Neural cell (in vitro differentiated cells): ENCODE data around the gene SEMG2. TPM values are rescaled to one million over a fixed set of nuclear protein-coding genes. Genes with fewer than 3 reads are reported as not detected.

Experiments used
- H2AFZ ChIP-seq: fragments of 200-600, 300-800 bp; sonication (generic), shearing (Covaris generic); 2 replicates; pipeline ENCODE4 v1.6.0; 2014; ENCODE audit warnings: low read depth, mild to moderate bottlenecking, antibody characterized with exemption, low read length, moderate library complexity
- H3F3A ChIP-seq: fragments of 200-600 bp; shearing (Covaris generic); 2 replicates; pipeline ENCODE4 v1.6.1; 2016; ENCODE audit warnings: mild to moderate bottlenecking, moderate library complexity, mixed read lengths, antibody characterized with exemption, low read length; ENCODE audit not compliant: insufficient read depth, poor library complexity, severe bottlenecking
- H3K27ac ChIP-seq: fragments of 200-600, 300-800 bp; sonication (generic), shearing (Covaris generic); 2 replicates; pipeline ENCODE4 v1.5.1; 2014; ENCODE audit warnings: mild to moderate bottlenecking, low read length, moderate library complexity
- H3K27me3 ChIP-seq: fragments of 300-800, 200-600 bp; sonication (generic), shearing (Covaris generic); 2 replicates; pipeline ENCODE4 v1.6.0; 2014; ENCODE audit warnings: mild to moderate bottlenecking, low read depth, low read length, moderate library complexity; ENCODE audit not compliant: insufficient read depth
- H3K36me3 ChIP-seq: fragments of 300-800, 200-600 bp; sonication (generic), shearing (Covaris generic); 2 replicates; pipeline ENCODE4 v1.5.1; 2014; ENCODE audit warnings: mild to moderate bottlenecking, antibody characterized with exemption, low read length, moderate library complexity; ENCODE audit not compliant: insufficient read depth
- H3K4me2 ChIP-seq: fragments of 300-800, 200-600 bp; sonication (generic), shearing (Covaris generic); 2 replicates; pipeline ENCODE4 v1.6.0; 2014; ENCODE audit warnings: mild to moderate bottlenecking, low read length
- H3K4me3 ChIP-seq: fragments of 300-800, 200-600 bp; sonication (generic), shearing (Covaris generic); 2 replicates; pipeline ENCODE4 v1.5.1; 2014; ENCODE audit warnings: mild to moderate bottlenecking, low read length, moderate library complexity
- H3K79me2 ChIP-seq: fragments of 200-600 bp; shearing (Covaris generic); replicated peaks from 2 replicates; pipeline ENCODE4 v1.6.0; 2014; ENCODE audit warnings: mild to moderate bottlenecking, low read length, moderate library complexity; ENCODE audit not compliant: insufficient read depth
- H3K9ac ChIP-seq: fragments of 300-800, 200-600 bp; sonication (generic), shearing (Covaris generic); 2 replicates; pipeline ENCODE4 v1.6.1; 2016; ENCODE audit warnings: mild to moderate bottlenecking, low read length, mixed read lengths
- H3K9me2 ChIP-seq: fragments of 200-600 bp; shearing (Covaris generic); 2 replicates; pipeline ENCODE4 v1.6.1; 2016; ENCODE audit warnings: mild to moderate bottlenecking, low read length, mixed read lengths; ENCODE audit not compliant: insufficient read depth
- H3K9me3 ChIP-seq: fragments of 200-600, 300-800 bp; sonication (generic), shearing (Covaris generic); 2 replicates; pipeline ENCODE4 v1.6.1; 2016; ENCODE audit warnings: mild to moderate bottlenecking, mixed run types, low read length, moderate library complexity, mixed read lengths
- H4K20me1 ChIP-seq: fragments of 200-600 bp; shearing (Covaris generic); 2 replicates; pipeline ENCODE4 v1.6.1; 2016; ENCODE audit warnings: mild to moderate bottlenecking, mixed run types; ENCODE audit not compliant: insufficient read depth
- EP300 ChIP-seq: fragments of 450-650 bp; conservative IDR thresholded peaks from 2 replicates; pipeline ENCODE4 v1.6.1; 2014; ENCODE audit warnings: antibody characterized with exemption, mild to moderate bottlenecking, moderate library complexity; ENCODE audit not compliant: poor library complexity, severe bottlenecking
- EZH2 ChIP-seq: fragments of 200-600, 300-800 bp; shearing (Covaris generic), sonication (generic); IDR thresholded peaks from 2 replicates; pipeline ENCODE4 v1.6.1; 2014; ENCODE audit warnings: antibody characterized with exemption, low read length, borderline replicate concordance, mild to moderate bottlenecking; ENCODE audit not compliant: insufficient read depth, poor library complexity, severe bottlenecking
- MXI1 ChIP-seq: fragments of 450-650 bp; conservative IDR thresholded peaks from 2 replicates; pipeline ENCODE4 v1.6.1; 2014; ENCODE audit warnings: antibody characterized with exemption, mild to moderate bottlenecking; ENCODE audit not compliant: poor library complexity, severe bottlenecking
- POLR2AphosphoS5 ChIP-seq: IDR thresholded peaks from 2 replicates; pipeline ENCODE4 v1.6.1; 2012
- RAD21 ChIP-seq: fragments of 450-650 bp; conservative IDR thresholded peaks from 2 replicates; pipeline ENCODE4 v1.6.1; 2014; ENCODE audit warnings: antibody characterized with exemption, mild to moderate bottlenecking, moderate library complexity
- SMC3 ChIP-seq: fragments of 450-650 bp; conservative IDR thresholded peaks from 2 replicates; pipeline ENCODE4 v1.6.1; 2014; ENCODE audit warnings: antibody characterized with exemption, mild to moderate bottlenecking, moderate library complexity; ENCODE audit not compliant: poor library complexity
- TAF1 ChIP-seq: IDR thresholded peaks from 2 replicates; pipeline ENCODE4 v1.6.1; 2012; ENCODE audit warnings: low read depth
- polyA plus RNA-seq: library from polyadenylated mRNA; depleted of rRNA; stranded (reverse); fragments of >200 nt; gene quantifications from 2 replicates; pipeline ENCODE4 v1.2.3, GENCODE V29; 2014
- TF ChIP-seq, protein P1 (sequence below): fragments of 450-650 bp; IDR thresholded peaks from 2 replicates; pipeline ENCODE4 v1.5.1; 2014; ENCODE audit warnings: antibody characterized with exemption, mild to moderate bottlenecking, moderate library complexity; ENCODE audit not compliant: poor library complexity, severe bottlenecking
- TF ChIP-seq, protein P2 (sequence below): IDR thresholded peaks from 2 replicates; pipeline ENCODE4 v1.6.1; 2012; ENCODE audit warnings: borderline replicate concordance

Gene SEMG2
- polyA plus RNA-seq, 1 donor from 2014 or later: not detected

DNA sequence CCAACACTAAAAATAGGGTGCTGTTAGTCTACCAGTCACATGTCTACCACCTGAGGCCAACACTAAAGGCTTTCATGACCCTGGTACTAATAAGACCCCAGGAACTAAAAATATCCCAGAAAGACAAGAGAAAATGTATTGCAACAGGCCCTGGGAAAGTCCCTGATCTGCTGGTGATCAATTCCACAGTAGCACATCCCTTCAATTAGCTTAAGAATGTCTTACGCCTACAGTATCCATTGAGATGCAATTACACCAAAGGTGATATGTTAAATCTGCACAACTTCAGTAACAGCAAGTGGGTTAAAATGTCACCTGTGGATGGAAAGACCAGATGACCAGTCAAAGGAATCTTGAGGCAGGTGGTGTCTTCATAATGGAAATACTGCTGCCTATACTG is 11.2 kb upstream of the SEMG2 start:
- Histone ChIP-seq H3K79me2 (no peaks in the 10 kb centered on the region), H3K9me3 (no peaks in the 10 kb centered on the region), H3K36me3 (no peaks in the 10 kb centered on the region), H3K9ac (no peak overlapping the region), H3F3A (no peaks in the 10 kb centered on the region), H2AFZ (no peak overlapping the region), H3K9me2 (no peaks in the 10 kb centered on the region), H3K4me3 (no peak overlapping the region), H4K20me1 (no peaks in the 10 kb centered on the region), H3K4me2 (no peak overlapping the region), H3K27ac (no peak overlapping the region), H3K27me3 (no peaks in the 10 kb centered on the region)
- no peak for TF ChIP-seq EZH2
- TF ChIP-seq, protein P1, sequence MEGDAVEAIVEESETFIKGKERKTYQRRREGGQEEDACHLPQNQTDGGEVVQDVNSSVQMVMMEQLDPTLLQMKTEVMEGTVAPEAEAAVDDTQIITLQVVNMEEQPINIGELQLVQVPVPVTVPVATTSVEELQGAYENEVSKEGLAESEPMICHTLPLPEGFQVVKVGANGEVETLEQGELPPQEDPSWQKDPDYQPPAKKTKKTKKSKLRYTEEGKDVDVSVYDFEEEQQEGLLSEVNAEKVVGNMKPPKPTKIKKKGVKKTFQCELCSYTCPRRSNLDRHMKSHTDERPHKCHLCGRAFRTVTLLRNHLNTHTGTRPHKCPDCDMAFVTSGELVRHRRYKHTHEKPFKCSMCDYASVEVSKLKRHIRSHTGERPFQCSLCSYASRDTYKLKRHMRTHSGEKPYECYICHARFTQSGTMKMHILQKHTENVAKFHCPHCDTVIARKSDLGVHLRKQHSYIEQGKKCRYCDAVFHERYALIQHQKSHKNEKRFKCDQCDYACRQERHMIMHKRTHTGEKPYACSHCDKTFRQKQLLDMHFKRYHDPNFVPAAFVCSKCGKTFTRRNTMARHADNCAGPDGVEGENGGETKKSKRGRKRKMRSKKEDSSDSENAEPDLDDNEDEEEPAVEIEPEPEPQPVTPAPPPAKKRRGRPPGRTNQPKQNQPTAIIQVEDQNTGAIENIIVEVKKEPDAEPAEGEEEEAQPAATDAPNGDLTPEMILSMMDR: no peak
- TF ChIP-seq POLR2AphosphoS5: no peak
- TF ChIP-seq MXI1: no peak
- no peak for TF ChIP-seq TAF1
- TF ChIP-seq, protein P2, sequence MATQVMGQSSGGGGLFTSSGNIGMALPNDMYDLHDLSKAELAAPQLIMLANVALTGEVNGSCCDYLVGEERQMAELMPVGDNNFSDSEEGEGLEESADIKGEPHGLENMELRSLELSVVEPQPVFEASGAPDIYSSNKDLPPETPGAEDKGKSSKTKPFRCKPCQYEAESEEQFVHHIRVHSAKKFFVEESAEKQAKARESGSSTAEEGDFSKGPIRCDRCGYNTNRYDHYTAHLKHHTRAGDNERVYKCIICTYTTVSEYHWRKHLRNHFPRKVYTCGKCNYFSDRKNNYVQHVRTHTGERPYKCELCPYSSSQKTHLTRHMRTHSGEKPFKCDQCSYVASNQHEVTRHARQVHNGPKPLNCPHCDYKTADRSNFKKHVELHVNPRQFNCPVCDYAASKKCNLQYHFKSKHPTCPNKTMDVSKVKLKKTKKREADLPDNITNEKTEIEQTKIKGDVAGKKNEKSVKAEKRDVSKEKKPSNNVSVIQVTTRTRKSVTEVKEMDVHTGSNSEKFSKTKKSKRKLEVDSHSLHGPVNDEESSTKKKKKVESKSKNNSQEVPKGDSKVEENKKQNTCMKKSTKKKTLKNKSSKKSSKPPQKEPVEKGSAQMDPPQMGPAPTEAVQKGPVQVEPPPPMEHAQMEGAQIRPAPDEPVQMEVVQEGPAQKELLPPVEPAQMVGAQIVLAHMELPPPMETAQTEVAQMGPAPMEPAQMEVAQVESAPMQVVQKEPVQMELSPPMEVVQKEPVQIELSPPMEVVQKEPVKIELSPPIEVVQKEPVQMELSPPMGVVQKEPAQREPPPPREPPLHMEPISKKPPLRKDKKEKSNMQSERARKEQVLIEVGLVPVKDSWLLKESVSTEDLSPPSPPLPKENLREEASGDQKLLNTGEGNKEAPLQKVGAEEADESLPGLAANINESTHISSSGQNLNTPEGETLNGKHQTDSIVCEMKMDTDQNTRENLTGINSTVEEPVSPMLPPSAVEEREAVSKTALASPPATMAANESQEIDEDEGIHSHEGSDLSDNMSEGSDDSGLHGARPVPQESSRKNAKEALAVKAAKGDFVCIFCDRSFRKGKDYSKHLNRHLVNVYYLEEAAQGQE: no peak
- TF ChIP-seq SMC3: no peak
- TF ChIP-seq RAD21: no peak
- no peak for TF ChIP-seq EP300

DNA sequence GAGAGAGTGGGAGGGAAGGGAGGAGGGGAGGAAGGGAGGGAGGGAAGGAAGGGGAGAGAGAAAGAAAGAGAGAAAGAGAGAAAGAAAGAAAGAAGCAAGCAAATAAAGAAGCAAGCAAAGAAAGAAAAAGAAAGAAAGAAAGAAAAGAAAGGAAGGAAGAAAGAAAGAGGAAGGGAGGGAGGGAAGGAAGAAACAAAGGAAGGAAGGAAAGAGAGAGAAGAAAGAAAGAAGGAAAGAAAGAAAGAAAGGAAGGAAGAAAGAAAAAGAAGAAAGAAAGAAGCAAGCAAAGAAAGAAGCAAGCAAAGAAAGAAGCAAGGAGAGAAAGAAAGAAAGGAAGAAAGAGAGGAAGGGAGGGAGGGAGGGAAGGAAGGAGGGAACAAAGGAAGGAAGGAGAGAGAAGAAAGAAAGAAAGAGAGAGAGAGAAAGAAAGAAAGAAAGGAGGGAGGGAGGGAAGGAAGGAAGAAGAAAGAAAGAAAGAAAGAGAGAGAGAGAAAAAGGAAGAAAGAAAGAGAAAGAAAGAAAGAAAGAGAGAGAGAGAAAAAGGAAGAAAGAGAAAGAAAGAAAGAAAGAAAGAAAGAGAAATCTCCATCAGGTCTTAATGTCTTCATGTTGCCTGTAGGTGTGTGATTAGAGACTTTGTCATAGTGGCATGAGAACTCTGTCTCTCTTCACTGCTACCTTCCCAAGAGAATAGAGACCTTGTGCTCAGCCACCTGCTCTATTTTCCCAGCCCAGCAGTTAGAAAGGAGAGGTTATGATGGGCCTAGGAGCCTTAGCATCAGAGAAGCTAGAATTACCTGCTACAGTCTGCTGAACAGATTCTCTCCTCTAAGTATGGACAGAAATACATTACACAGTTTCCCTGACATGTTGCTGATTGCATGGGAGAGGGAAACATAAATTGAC is 9.4 kb upstream of the SEMG2 start:
- Histone ChIP-seq H3K79me2 (no peaks in the 10 kb centered on the region), H4K20me1 (no peaks in the 10 kb centered on the region), H3K4me2 (no peak overlapping the region), H3K9ac (no peak overlapping the region), H3K27ac (no peak overlapping the region), H2AFZ (no peak overlapping the region), H3K9me3 (no peaks in the 10 kb centered on the region), H3F3A (no peaks in the 10 kb centered on the region), H3K27me3 (no peaks in the 10 kb centered on the region), H3K9me2 (no peaks in the 10 kb centered on the region), H3K4me3 (no peak overlapping the region), H3K36me3 (no peaks in the 10 kb centered on the region)
- TF ChIP-seq, protein P1: no peak
- TF ChIP-seq RAD21: no peak
- no peak for TF ChIP-seq MXI1
- no peak for TF ChIP-seq EP300
- no peak for TF ChIP-seq POLR2AphosphoS5
- TF ChIP-seq EZH2: no peak
- no peak for TF ChIP-seq TAF1
- TF ChIP-seq SMC3: no peak
- TF ChIP-seq, protein P2: no peak
